Measurements from ENCODE around the gene ZNF750.

- no peak for TF ChIP-seq GATA2 (IDR thresholded peaks at IDR 0.05; ENCODE audit: low read depth, low read length)
- TF ChIP-seq GATA3 (IDR thresholded peaks at IDR 0.05; ENCODE audit: low read depth, low read length) = no peak
Measured at GRCh38 chr17:82815790-82816305, 24.0 kb downstream of the ZNF750 start.

Measured in SH-SY5Y (cell line).